ENCODE data around the gene MTAP. TPM values are rescaled to one million over a fixed set of nuclear protein-coding genes. Genes with fewer than 3 reads are reported as not detected.

The MTAP gene
- total and polyA plus RNA-seq, 2 experiments from 2014 or later, result 29.8 to 44.8 TPM

DNA sequence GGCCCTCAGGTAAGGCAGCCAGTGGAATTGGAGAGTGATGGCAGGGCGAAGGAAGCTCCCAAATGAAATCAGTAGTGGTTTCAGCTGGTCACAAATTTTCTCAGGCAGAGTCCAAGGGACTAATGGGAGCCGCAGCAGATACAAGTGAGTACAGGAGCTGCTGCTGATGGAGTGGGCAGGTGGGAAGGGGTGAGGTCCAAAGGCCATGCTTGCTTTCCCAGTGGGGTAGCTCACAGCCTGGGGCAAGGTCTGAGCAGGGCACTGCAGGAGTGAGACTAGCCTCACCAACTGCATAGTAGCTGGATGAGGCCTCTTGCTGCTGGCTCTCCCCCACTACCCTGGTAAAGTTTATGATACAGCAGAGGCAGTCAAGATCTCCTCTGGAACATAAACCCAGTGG, 38.2 kb downstream of the MTAP start:
- WGBS, 2 experiments (ENCODE audit: low coverage in 1 of 2, low lambda C conversion rate in 2 of 2, missing lambda C conversion rate in 2 of 2), result 81 to 89% methylated on average over 2 of the region's 2 CpGs
- Histone ChIP-seq H3K79me2 (ENCODE audit: insufficient read depth) (peaks cover 24% of the 10 kb centered on the region; the same call in 1 of the 2 replicates), H3K9ac (no peak overlapping the region), H3K4me2 (ENCODE audit: unreplicated experiment) (no peak overlapping the region), H2AFZ (no peak overlapping the region), H3K4me3 (no peak overlapping the region), H3K4me1 (ENCODE audit: insufficient read depth) (peaks cover 22% of the 10 kb centered on the region), H3K9me2 (ENCODE audit: insufficient read depth) (no peaks in the 10 kb centered on the region; the same call in none of the 2 replicates), H4K20me1 (ENCODE audit: insufficient read depth) (no peaks in the 10 kb centered on the region), H3K9me3 (ENCODE audit: low read depth) (no peaks in the 10 kb centered on the region), H3K27me3 (replicated peaks; ENCODE audit: insufficient read depth) (no peaks in the 10 kb centered on the region), H3F3A (ENCODE audit: insufficient read depth) (peaks cover 31% of the 10 kb centered on the region), H3K27ac (no peak overlapping the region), H3K36me3 (ENCODE audit: low read depth) (peaks cover 39% of the 10 kb centered on the region)
- TF ChIP-seq EZH2phosphoT487 (IDR thresholded peaks at IDR 0.05; ENCODE audit: insufficient read depth, low read depth), result no peak
- no peak for TF ChIP-seq EZH2 (IDR thresholded peaks at IDR 0.05; ENCODE audit: insufficient read depth, poor library complexity, severe bottlenecking)
- no peak for DNase-seq
- in situ Hi-C loops (cut with MboI), result no loop called here

DNA sequence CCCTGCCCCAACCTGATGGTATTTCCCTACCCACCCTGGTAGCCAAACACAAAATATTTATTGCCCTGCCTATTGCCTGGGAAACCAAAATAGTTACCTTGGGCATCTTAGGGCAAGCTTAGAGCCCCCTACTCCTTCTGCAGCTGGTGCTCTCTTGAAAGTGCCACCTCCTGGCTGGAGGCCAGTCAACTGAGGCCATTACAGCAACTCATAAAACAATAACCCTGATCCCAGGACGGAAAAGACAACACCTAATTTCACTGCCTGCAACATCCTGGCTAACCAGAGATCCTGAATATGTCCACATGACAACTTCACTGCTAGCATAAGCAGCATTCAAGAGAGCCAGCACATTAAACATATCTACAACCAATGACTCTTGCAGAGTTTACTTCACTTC, 38.7 kb downstream of the MTAP start:
- Histone ChIP-seq H3F3A (ENCODE audit: insufficient read depth) (peaks cover 26% of the 10 kb centered on the region), H3K9ac (no peak overlapping the region), H2AFZ (no peak overlapping the region), H3K4me3 (no peak overlapping the region), H3K9me2 (ENCODE audit: insufficient read depth) (no peaks in the 10 kb centered on the region; the same call in none of the 2 replicates), H3K9me3 (ENCODE audit: low read depth) (no peaks in the 10 kb centered on the region), H3K27me3 (replicated peaks; ENCODE audit: insufficient read depth) (no peaks in the 10 kb centered on the region), H3K27ac (no peak overlapping the region), H3K36me3 (ENCODE audit: low read depth) (peaks cover 40% of the 10 kb centered on the region), H3K4me2 (ENCODE audit: unreplicated experiment) (no peak overlapping the region), H4K20me1 (ENCODE audit: insufficient read depth) (no peaks in the 10 kb centered on the region), H3K79me2 (ENCODE audit: insufficient read depth) (peaks cover 21% of the 10 kb centered on the region; the same call in 1 of the 2 replicates), H3K4me1 (ENCODE audit: insufficient read depth) (peaks cover 17% of the 10 kb centered on the region)
- DNase-seq, result no peak
- no peak for TF ChIP-seq EZH2phosphoT487 (IDR thresholded peaks at IDR 0.05; ENCODE audit: insufficient read depth, low read depth)
- TF ChIP-seq EZH2 (IDR thresholded peaks at IDR 0.05; ENCODE audit: insufficient read depth, poor library complexity, severe bottlenecking), result no peak
- 94 to 100% methylated on average over 1 of the region's 1 CpG for WGBS, 2 experiments (ENCODE audit: low coverage in 1 of 2, low lambda C conversion rate in 2 of 2, missing lambda C conversion rate in 2 of 2)
- in situ Hi-C loops (cut with MboI), result no loop called here

DNA sequence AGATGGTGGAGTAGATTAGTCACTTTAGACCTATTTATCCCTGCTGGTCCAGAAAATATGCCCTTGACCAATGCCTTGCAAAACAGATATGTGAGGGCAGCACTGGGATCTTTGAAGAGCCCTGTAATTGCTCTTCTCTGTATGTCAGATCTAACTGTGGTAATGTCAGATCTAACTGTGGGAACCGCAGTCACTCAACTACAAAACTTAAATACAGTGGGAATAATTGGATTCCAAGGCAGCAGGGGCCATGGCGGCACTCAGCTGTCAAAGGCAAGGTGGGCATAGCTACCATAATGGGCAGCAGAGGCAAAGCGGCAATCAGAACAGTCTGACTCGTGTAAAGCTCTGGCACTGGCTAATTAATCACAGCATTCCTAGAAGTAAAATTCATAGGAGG, 46.2 kb downstream of the MTAP start:
- Histone ChIP-seq H3K9ac (no peak overlapping the region), H4K20me1 (ENCODE audit: insufficient read depth) (no peaks in the 10 kb centered on the region), H3K27ac (no peak overlapping the region), H3K4me3 (no peak overlapping the region), H3K27me3 (replicated peaks; ENCODE audit: insufficient read depth) (no peaks in the 10 kb centered on the region), H3K4me2 (ENCODE audit: unreplicated experiment) (no peak overlapping the region), H2AFZ (no peak overlapping the region), H3K9me2 (ENCODE audit: insufficient read depth) (no peaks in the 10 kb centered on the region), H3K36me3 (ENCODE audit: low read depth) (peaks cover 20% of the 10 kb centered on the region), H3K79me2 (ENCODE audit: insufficient read depth) (no peaks in the 10 kb centered on the region), H3F3A (ENCODE audit: insufficient read depth) (peaks cover 28% of the 10 kb centered on the region), H3K9me3 (ENCODE audit: low read depth) (no peaks in the 10 kb centered on the region), H3K4me1 (ENCODE audit: insufficient read depth) (no peaks in the 10 kb centered on the region)
- TF ChIP-seq EZH2phosphoT487 (IDR thresholded peaks at IDR 0.05; ENCODE audit: insufficient read depth, low read depth), result no peak
- no peak for TF ChIP-seq EZH2 (IDR thresholded peaks at IDR 0.05; ENCODE audit: insufficient read depth, poor library complexity, severe bottlenecking)
- no peak for DNase-seq
- 99 to 100% methylated on average over 4 of the region's 4 CpGs for WGBS, 2 experiments (ENCODE audit: low coverage in 1 of 2, low lambda C conversion rate in 2 of 2, missing lambda C conversion rate in 2 of 2)
- in situ Hi-C loops (cut with MboI), result no loop called here

DNA sequence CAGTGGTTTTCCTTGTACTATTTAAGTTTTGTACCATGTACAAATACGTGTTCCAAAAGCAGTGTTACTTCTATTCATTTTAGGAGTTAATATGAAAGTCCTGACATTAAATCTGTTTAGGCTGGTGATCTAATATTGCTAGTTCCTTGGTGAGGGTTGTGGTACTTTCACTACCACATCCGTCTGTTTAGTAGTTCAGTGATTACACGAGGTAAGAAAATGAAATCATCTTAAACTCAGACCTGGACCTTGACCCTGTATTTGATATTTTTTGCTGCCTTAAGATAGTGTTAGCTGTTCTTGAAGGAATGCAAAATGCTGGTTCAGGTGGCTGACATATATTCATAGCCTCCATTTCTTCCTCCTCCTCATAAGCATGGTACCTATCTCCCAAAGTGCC, 50.3 kb downstream of the MTAP start:
- Histone ChIP-seq H4K20me1 (ENCODE audit: insufficient read depth) (no peaks in the 10 kb centered on the region), H3K79me2 (ENCODE audit: insufficient read depth) (no peaks in the 10 kb centered on the region), H3K9me2 (ENCODE audit: insufficient read depth) (no peaks in the 10 kb centered on the region), H3K27ac (no peak overlapping the region), H3K27me3 (replicated peaks; ENCODE audit: insufficient read depth) (no peaks in the 10 kb centered on the region), H3K4me2 (ENCODE audit: unreplicated experiment) (no peak overlapping the region), H3K9me3 (ENCODE audit: low read depth) (no peaks in the 10 kb centered on the region), H2AFZ (no peak overlapping the region), H3K4me3 (no peak overlapping the region), H3F3A (ENCODE audit: insufficient read depth) (peaks cover 69% of the 10 kb centered on the region), H3K36me3 (ENCODE audit: low read depth) (peaks cover 18% of the 10 kb centered on the region; the same call in 1 of the 2 replicates), H3K4me1 (ENCODE audit: insufficient read depth) (peaks cover 36% of the 10 kb centered on the region), H3K9ac (no peak overlapping the region)
- no peak for TF ChIP-seq EZH2phosphoT487 (IDR thresholded peaks at IDR 0.05; ENCODE audit: insufficient read depth, low read depth)
- TF ChIP-seq EZH2 (IDR thresholded peaks at IDR 0.05; ENCODE audit: insufficient read depth, poor library complexity, severe bottlenecking), result no peak
- no peak for DNase-seq
- in situ Hi-C loops (cut with MboI), result no loop called here
- 86 to 87% methylated on average over 3 of the region's 3 CpGs for WGBS, 2 experiments (ENCODE audit: low coverage in 1 of 2, low lambda C conversion rate in 2 of 2, missing lambda C conversion rate in 2 of 2)

DNA sequence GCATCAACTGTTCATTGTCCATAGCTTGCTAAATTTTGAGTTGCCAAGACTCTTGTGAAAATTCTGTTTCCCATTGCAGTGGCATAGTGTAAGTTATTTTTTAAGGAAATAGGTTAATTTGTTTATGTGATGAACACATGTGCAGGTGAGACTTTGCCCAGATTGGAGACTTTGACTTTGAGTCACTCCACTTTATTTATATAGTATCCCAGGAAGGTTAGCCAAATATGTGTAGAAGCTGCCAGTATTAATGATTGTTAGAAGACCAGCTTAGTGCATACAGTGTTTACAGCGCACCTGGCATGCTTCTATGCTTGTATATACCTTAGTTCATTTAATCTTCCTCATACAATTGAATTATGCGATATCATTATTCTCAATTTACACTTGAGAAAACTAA, 51.0 kb downstream of the MTAP start:
- H3K36me3 ChIP-seq (ENCODE audit: low read depth), result peaks cover 23% of the 10 kb centered on the region; the same call in 1 of the 2 replicates
- H3K27me3 ChIP-seq (replicated peaks; ENCODE audit: insufficient read depth), result no peaks in the 10 kb centered on the region
- no peaks in the 10 kb centered on the region for H3K9me3 ChIP-seq (ENCODE audit: low read depth)
- peaks cover 3% of the 10 kb centered on the region; the same call in 1 of the 2 replicates for H3K79me2 ChIP-seq (ENCODE audit: insufficient read depth)
- no peak overlapping the region for H3K27ac ChIP-seq
- TF ChIP-seq EZH2phosphoT487 (IDR thresholded peaks at IDR 0.05; ENCODE audit: insufficient read depth, low read depth) (no peak), EZH2 (IDR thresholded peaks at IDR 0.05; ENCODE audit: insufficient read depth, poor library complexity, severe bottlenecking) (no peak)
- DNase-seq, result no peak
- H3K4me3 ChIP-seq, result no peak overlapping the region
- H2AFZ ChIP-seq, result no peak overlapping the region
- H3K4me2 ChIP-seq (ENCODE audit: unreplicated experiment), result no peak overlapping the region
- WGBS, 2 experiments (ENCODE audit: low coverage in 1 of 2, low lambda C conversion rate in 2 of 2, missing lambda C conversion rate in 2 of 2), result 97 to 99% methylated on average over 2 of the region's 2 CpGs
- no peaks in the 10 kb centered on the region for H3K9me2 ChIP-seq (ENCODE audit: insufficient read depth)
- H4K20me1 ChIP-seq (ENCODE audit: insufficient read depth), result no peaks in the 10 kb centered on the region
- no peak overlapping the region for H3K9ac ChIP-seq
- peaks cover 36% of the 10 kb centered on the region for H3K4me1 ChIP-seq (ENCODE audit: insufficient read depth)
- peaks cover 76% of the 10 kb centered on the region for H3F3A ChIP-seq (ENCODE audit: insufficient read depth)
- in situ Hi-C loops (cut with MboI), result no loop called here
